WTC11 (cell line): Measurements from ENCODE around the gene NEURL3. TPM values are rescaled to one million over a fixed set of nuclear protein-coding genes. Genes with fewer than 3 reads are reported as not detected.
A peak's percentile ranks its signal among the peaks of the same experiment; 100 is the strongest.

ENCODE experiments used
- ATAC-seq: fragments of 200-7000 bp; cut with Tn5 transposase; 2 replicates; pipeline ENCODE4 v1.10.0; 2021; ENCODE audit warnings: mild to moderate bottlenecking, moderate library complexity
- CTCF ChIA-PET: fragments of 300-600 bp; sonication (Branson Sonifier 250); formaldehyde crosslinking; loops from one replicate; lab custom pipeline; 2021; ENCODE audit warnings: antibody characterized with exemption; lab: Charles Lee
- POLR2A ChIA-PET: fragments of 350-600 bp; sonication (Branson Sonifier 250); formaldehyde crosslinking; loops from one replicate; lab custom pipeline; 2021; ENCODE audit warnings: antibody characterized with exemption; lab: Charles Lee
- DNase-seq: peaks from one replicate; pipeline ENCODE4 v3.0.0; 2021; ENCODE audit warnings: low spot score
- H3K27ac Mint-ChIP-seq: 2 replicates; pipeline ENCODE4 v1.8.0; 2021; ENCODE audit warnings: mixed read lengths
- H3K27me3 Mint-ChIP-seq: 2 replicates; pipeline ENCODE4 v1.8.0; 2021; ENCODE audit warnings: low read depth, mild to moderate bottlenecking, moderate library complexity, mixed read lengths
- H3K36me3 Mint-ChIP-seq: 2 replicates; pipeline ENCODE4 v1.8.0; 2021; ENCODE audit warnings: mixed read lengths
- H3K4me1 Mint-ChIP-seq: 2 replicates; pipeline ENCODE4 v1.8.0; 2022; ENCODE audit warnings: mixed read lengths
- H3K4me3 Mint-ChIP-seq: 2 replicates; pipeline ENCODE4 v1.8.0; 2021; ENCODE audit warnings: mild to moderate bottlenecking, moderate library complexity, mixed read lengths
- H3K9me3 Mint-ChIP-seq: 2 replicates; pipeline ENCODE4 v1.8.0; 2021; ENCODE audit warnings: mixed read lengths
- AR ChIP-seq: fragments of 250-450 bp; sonication (Bioruptor Pico); IDR thresholded peaks from 2 replicates; pipeline ENCODE4 v1.9.0; 2021; ENCODE audit warnings: mild to moderate bottlenecking
- ATF1 ChIP-seq: sonication (generic); formaldehyde crosslinking; IDR thresholded peaks from 2 replicates; pipeline ENCODE4 v1.8.1; 2023; ENCODE audit warnings: mild to moderate bottlenecking, moderate library complexity, missing genetic modification reagents
- CBFB ChIP-seq: sonication (generic); formaldehyde crosslinking; IDR thresholded peaks from 2 replicates; pipeline ENCODE4 v1.8.1; 2022; ENCODE audit warnings: mild to moderate bottlenecking, low read depth, missing genetic modification reagents
- EMX1 ChIP-seq: fragments of 250-450 bp; sonication (Bioruptor Pico); IDR thresholded peaks from 2 replicates; pipeline ENCODE4 v1.8.0; 2021; ENCODE audit warnings: mild to moderate bottlenecking
- GABPB1 ChIP-seq: sonication (generic); formaldehyde crosslinking; IDR thresholded peaks from 2 replicates; pipeline ENCODE4 v1.8.1; 2023; ENCODE audit warnings: mild to moderate bottlenecking, missing genetic modification reagents
- GTF2I ChIP-seq: fragments of 250-450 bp; sonication (Bioruptor Pico); conservative IDR thresholded peaks from 2 replicates; pipeline ENCODE4 v1.4.0; 2021; ENCODE audit warnings: mild to moderate bottlenecking
- IRF2 ChIP-seq: sonication (generic); formaldehyde crosslinking; IDR thresholded peaks from 2 replicates; pipeline ENCODE4 v1.8.0; 2022; ENCODE audit warnings: low read depth, missing genetic modification reagents, borderline replicate concordance
- JUN ChIP-seq: sonication (generic); formaldehyde crosslinking; IDR thresholded peaks from 2 replicates; pipeline ENCODE4 v1.8.0; 2023; ENCODE audit warnings: mild to moderate bottlenecking, missing genetic modification reagents
- KAT7 ChIP-seq: sonication (generic); formaldehyde crosslinking; IDR thresholded peaks from 2 replicates; pipeline ENCODE4 v1.8.1; 2023; ENCODE audit warnings: missing genetic modification reagents, mild to moderate bottlenecking, borderline replicate concordance
- NFYB ChIP-seq: sonication (generic); formaldehyde crosslinking; conservative IDR thresholded peaks from 2 replicates; pipeline ENCODE4 v1.8.0; 2022; ENCODE audit warnings: low read depth, missing genetic modification reagents
- NR2C2 ChIP-seq: sonication (generic); formaldehyde crosslinking; IDR thresholded peaks from 2 replicates; pipeline ENCODE4 v1.8.0; 2022; ENCODE audit warnings: mild to moderate bottlenecking, missing genetic modification reagents
- SOX15 ChIP-seq: fragments of 250-450 bp; sonication (Bioruptor Pico); IDR thresholded peaks from 2 replicates; pipeline ENCODE4 v1.9.0; 2021; ENCODE audit warnings: mild to moderate bottlenecking
- SP1 ChIP-seq: sonication (generic); formaldehyde crosslinking; conservative IDR thresholded peaks from 2 replicates; pipeline ENCODE4 v1.8.1; 2022; ENCODE audit warnings: missing genetic modification reagents
- ZNF317 ChIP-seq: sonication (generic); formaldehyde crosslinking; IDR thresholded peaks from 2 replicates; pipeline ENCODE4 v1.8.1; 2023; ENCODE audit warnings: low read depth, mild to moderate bottlenecking, moderate library complexity, missing genetic modification reagents, borderline replicate concordance
- ZNF423 ChIP-seq: fragments of 250-450 bp; sonication (Bioruptor Pico); IDR thresholded peaks from 2 replicates; pipeline ENCODE4 v2.1.2; 2022; ENCODE audit warnings: mild to moderate bottlenecking, moderate library complexity
- ZNF671 ChIP-seq: fragments of 250-450 bp; sonication (Bioruptor Pico); IDR thresholded peaks from 2 replicates; pipeline ENCODE4 v1.8.0; 2021; ENCODE audit warnings: mild to moderate bottlenecking
- total RNA-seq: library from RNA; stranded (reverse); gene quantifications from 3 replicates; pipeline ENCODE4 v1.2.3, GENCODE V29; 2021
- TF ChIP-seq, protein P1 (sequence below): sonication (generic); formaldehyde crosslinking; IDR thresholded peaks from 2 replicates; pipeline ENCODE4 v1.8.1; 2023; ENCODE audit warnings: mild to moderate bottlenecking, missing genetic modification reagents, moderate library complexity
- TF ChIP-seq, protein P2 (sequence below): sonication (generic); formaldehyde crosslinking; IDR thresholded peaks from 2 replicates; pipeline ENCODE4 v1.8.0; 2022; ENCODE audit warnings: mild to moderate bottlenecking, missing genetic modification reagents
- TF ChIP-seq, protein P3 (sequence below): fragments of 250-450 bp; sonication (Bioruptor Pico); IDR thresholded peaks from 2 replicates; pipeline ENCODE4 v1.9.0; 2021; ENCODE audit warnings: moderate library complexity, mild to moderate bottlenecking, inconsistent platforms, borderline replicate concordance
- TF ChIP-seq, protein P4 (sequence below): sonication (generic); formaldehyde crosslinking; IDR thresholded peaks from 2 replicates; pipeline ENCODE4 v1.8.0; 2023; ENCODE audit warnings: mild to moderate bottlenecking, missing genetic modification reagents
- TF ChIP-seq, protein P5 (sequence below): sonication (generic); formaldehyde crosslinking; IDR thresholded peaks from 2 replicates; pipeline ENCODE4 v1.8.0; 2023; ENCODE audit warnings: missing genetic modification reagents

Gene NEURL3
- total RNA-seq, 1 experiment from 2014 or later: not detected

DNA sequence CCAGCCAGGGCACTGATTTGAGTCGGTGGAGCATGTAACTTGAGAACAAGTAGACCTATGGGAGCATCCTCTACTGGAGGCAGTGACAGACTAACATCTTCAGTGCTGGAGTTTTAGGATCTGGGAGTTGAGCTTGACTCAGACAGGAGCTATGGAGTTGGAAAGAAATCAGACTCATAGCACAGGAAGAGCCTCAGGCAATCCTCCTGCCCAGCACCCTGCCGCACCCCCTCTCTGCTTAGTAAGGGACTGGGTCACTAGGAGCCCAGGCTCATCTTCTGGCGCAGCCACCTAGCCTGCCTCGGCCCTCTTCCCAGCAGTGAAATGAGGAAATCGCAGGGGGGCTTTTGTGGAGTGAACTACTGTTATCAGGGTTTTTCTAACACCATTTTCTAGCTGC, 35.0 kb upstream of the NEURL3 start (continued):
- no peak for TF ChIP-seq EMX1 (CRISPR knock-in tag)
- TF ChIP-seq JUN (CRISPR knock-in tag): no peak
- no peak for TF ChIP-seq CBFB

- DNase-seq: no peak
- peaks cover 18% of the 10 kb centered on the region for H3K27me3 Mint-ChIP-seq
- ATAC-seq: no peak
- ChIA-PET POLR2A (interaction anchor here (0.6 to 1.2 kb wide), 2 partner anchors 11 to 335 kb away, joined by 3 read pairs; no protein-coding TSS in a partner anchor), CTCF (interaction anchor here (0.5 to 6.7 kb wide), 6 partner anchors 10 to 107 kb away, joined by 3 to 117 read pairs (median 36); no protein-coding TSS in a partner anchor)
- TF ChIP-seq SOX15 (CRISPR knock-in tag): no peak
- TF ChIP-seq, protein P1, sequence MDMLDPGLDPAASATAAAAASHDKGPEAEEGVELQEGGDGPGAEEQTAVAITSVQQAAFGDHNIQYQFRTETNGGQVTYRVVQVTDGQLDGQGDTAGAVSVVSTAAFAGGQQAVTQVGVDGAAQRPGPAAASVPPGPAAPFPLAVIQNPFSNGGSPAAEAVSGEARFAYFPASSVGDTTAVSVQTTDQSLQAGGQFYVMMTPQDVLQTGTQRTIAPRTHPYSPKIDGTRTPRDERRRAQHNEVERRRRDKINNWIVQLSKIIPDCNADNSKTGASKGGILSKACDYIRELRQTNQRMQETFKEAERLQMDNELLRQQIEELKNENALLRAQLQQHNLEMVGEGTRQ: no peak
- TF ChIP-seq JUN (CRISPR knock-in tag): no peak
- no peak for TF ChIP-seq IRF2 (CRISPR knock-in tag)
- TF ChIP-seq AR (CRISPR knock-in tag): no peak
- no peak for TF ChIP-seq ZNF317 (CRISPR knock-in tag)
- TF ChIP-seq NR2C2 (CRISPR knock-in tag): no peak
- TF ChIP-seq ATF1 (CRISPR knock-in tag): no peak
- TF ChIP-seq, protein P2, sequence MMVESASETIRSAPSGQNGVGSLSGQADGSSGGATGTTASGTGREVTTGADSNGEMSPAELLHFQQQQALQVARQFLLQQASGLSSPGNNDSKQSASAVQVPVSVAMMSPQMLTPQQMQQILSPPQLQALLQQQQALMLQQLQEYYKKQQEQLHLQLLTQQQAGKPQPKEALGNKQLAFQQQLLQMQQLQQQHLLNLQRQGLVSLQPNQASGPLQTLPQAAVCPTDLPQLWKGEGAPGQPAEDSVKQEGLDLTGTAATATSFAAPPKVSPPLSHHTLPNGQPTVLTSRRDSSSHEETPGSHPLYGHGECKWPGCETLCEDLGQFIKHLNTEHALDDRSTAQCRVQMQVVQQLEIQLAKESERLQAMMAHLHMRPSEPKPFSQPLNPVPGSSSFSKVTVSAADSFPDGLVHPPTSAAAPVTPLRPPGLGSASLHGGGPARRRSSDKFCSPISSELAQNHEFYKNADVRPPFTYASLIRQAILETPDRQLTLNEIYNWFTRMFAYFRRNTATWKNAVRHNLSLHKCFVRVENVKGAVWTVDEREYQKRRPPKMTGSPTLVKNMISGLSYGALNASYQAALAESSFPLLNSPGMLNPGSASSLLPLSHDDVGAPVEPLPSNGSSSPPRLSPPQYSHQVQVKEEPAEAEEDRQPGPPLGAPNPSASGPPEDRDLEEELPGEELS (CRISPR knock-in tag): no peak
- no peak for TF ChIP-seq NFYB (CRISPR knock-in tag)
- TF ChIP-seq, protein P3, sequence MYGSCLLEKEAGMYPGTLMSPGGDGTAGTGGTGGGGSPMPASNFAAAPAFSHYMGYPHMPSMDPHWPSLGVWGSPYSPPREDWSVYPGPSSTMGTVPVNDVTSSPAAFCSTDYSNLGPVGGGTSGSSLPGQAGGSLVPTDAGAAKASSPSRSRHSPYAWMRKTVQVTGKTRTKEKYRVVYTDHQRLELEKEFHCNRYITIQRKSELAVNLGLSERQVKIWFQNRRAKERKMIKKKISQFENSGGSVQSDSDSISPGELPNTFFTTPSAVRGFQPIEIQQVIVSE (CRISPR knock-in tag): no peak
- no peak for TF ChIP-seq GABPB1 (CRISPR knock-in tag)
- H3K4me1 Mint-ChIP-seq: peaks cover 37% of the 10 kb centered on the region
- H3K9me3 Mint-ChIP-seq: no peaks in the 10 kb centered on the region
- H3K4me3 Mint-ChIP-seq: peak overlapping the region; percentile 82
- peak overlapping the region; percentile 54; the same call in 1 of the 2 replicates for H3K27ac Mint-ChIP-seq
- H3K36me3 Mint-ChIP-seq: peaks cover 1% of the 10 kb centered on the region
Measured at GRCh38 chr2:96539215-96539920, 34.2 kb upstream of the NEURL3 start.

DNA sequence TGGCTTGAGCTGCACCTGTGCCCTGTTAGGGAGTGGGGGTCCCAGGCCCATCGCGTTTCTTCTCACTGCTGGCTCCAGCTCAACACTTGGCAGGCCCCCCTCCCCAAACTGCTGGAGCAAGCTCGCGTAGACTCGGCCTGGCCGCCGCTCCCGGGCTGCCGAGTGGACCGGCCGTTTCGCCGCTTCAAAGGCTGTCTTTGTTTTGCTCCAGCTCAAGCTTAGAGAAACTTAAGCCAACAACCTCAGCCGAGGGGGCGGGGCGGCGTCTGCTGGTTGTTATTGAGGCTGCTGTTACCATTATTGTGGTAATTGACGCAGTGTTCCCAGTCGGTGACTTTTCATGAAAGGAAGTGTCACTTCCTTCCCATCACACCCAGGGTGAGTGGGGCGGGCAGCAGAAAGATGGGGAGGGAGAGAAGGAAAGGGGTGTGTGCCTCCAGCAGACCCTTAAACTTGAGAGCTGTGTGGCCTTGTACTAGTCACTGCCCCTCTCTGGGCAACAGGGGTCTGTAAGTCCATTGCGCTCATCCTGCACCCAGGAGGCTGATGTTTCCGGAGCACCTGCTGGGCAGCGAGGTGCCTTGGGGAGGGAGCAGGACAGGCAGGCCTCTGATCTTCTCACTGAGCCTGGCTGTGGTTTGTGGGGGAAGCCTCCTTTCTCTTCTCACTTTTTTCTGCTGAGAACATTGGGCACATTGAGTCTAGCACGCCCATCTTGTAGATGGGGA, 33.5 kb upstream of the NEURL3 start:
- POLR2A ChIA-PET: interaction anchor here (1.2 to 2.5 kb wide), 3 partner anchors 9 to 11 kb away, joined by 3 to 9 read pairs (median 4); no protein-coding TSS in a partner anchor
- H3K4me1 Mint-ChIP-seq: peaks cover 44% of the 10 kb centered on the region
- no peaks in the 10 kb centered on the region for H3K9me3 Mint-ChIP-seq
- H3K36me3 Mint-ChIP-seq: no peaks in the 10 kb centered on the region
- H3K27me3 Mint-ChIP-seq: peaks cover 18% of the 10 kb centered on the region
- ATAC-seq (peak; percentile 13), DNase-seq (peak; percentile 86)
- CTCF ChIA-PET: interaction anchor here (0.5 to 6.7 kb wide), 8 partner anchors 10 to 297 kb away, joined by 3 to 117 read pairs (median 8); no protein-coding TSS in a partner anchor
- peak overlapping the region; percentile 84 for H3K27ac Mint-ChIP-seq
- H3K4me3 Mint-ChIP-seq: peak overlapping the region; percentile 82
- TF ChIP-seq, protein P4, sequence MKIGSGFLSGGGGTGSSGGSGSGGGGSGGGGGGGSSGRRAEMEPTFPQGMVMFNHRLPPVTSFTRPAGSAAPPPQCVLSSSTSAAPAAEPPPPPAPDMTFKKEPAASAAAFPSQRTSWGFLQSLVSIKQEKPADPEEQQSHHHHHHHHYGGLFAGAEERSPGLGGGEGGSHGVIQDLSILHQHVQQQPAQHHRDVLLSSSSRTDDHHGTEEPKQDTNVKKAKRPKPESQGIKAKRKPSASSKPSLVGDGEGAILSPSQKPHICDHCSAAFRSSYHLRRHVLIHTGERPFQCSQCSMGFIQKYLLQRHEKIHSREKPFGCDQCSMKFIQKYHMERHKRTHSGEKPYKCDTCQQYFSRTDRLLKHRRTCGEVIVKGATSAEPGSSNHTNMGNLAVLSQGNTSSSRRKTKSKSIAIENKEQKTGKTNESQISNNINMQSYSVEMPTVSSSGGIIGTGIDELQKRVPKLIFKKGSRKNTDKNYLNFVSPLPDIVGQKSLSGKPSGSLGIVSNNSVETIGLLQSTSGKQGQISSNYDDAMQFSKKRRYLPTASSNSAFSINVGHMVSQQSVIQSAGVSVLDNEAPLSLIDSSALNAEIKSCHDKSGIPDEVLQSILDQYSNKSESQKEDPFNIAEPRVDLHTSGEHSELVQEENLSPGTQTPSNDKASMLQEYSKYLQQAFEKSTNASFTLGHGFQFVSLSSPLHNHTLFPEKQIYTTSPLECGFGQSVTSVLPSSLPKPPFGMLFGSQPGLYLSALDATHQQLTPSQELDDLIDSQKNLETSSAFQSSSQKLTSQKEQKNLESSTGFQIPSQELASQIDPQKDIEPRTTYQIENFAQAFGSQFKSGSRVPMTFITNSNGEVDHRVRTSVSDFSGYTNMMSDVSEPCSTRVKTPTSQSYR (CRISPR knock-in tag): 0 out of 2 replicates have a peak, but pooled peaks have one; percentile 33
- TF ChIP-seq, protein P5, sequence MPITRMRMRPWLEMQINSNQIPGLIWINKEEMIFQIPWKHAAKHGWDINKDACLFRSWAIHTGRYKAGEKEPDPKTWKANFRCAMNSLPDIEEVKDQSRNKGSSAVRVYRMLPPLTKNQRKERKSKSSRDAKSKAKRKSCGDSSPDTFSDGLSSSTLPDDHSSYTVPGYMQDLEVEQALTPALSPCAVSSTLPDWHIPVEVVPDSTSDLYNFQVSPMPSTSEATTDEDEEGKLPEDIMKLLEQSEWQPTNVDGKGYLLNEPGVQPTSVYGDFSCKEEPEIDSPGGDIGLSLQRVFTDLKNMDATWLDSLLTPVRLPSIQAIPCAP: no peak
- TF ChIP-seq ATF1 (CRISPR knock-in tag) (no peak), EMX1 (CRISPR knock-in tag) (no peak), ZNF671 (no peak), GTF2I (CRISPR knock-in tag) (peak; percentile 75), ZNF423 (CRISPR knock-in tag) (peak; percentile 47; the same call in 1 of the 2 replicates), SP1 (CRISPR knock-in tag) (peak; percentile 38; the same call in 1 of the 2 replicates), KAT7 (CRISPR knock-in tag) (0 out of 2 replicates have a peak, but pooled peaks have one; percentile 66), GABPB1 (CRISPR knock-in tag) (no peak)
